HEK293 (cell line): ENCODE measurements around the gene ADAMTS17.
A peak's percentile ranks its signal among the peaks of the same experiment; 100 is the strongest.

Experiments
- CTCF ChIA-PET: fragments of 350-600 bp; formaldehyde crosslinking; extraction: SDS; loops from one replicate; lab custom pipeline; 2021; ENCODE audit warnings: antibody characterized with exemption; lab: Yijun Ruan, JAX
- POLR2A ChIA-PET: fragments of 300-600 bp; formaldehyde crosslinking; extraction: SDS; loops from one replicate; lab custom pipeline; 2020; ENCODE audit warnings: antibody characterized with exemption, inconsistent platforms; lab: Yijun Ruan, JAX
- H3K27ac ChIP-seq: fragments of 200-500 bp; sonication (Bioruptor generic); 2 replicates; pipeline ENCODE4 v1.5.1; 2014; ENCODE audit warnings: low read depth, low read length, control low read depth, inconsistent platforms; ENCODE audit errors: extremely low read depth
- H3K36me3 ChIP-seq, 2 experiments: fragments of 200-500 bp in 1 of 2; sonication (Bioruptor generic) in 1 of 2; 1 replicate in 1 of 2; 2 replicates in 1 of 2; pipeline ENCODE4 v1.5.1; 2014 to 2017; ENCODE audit warnings: inconsistent platforms in 2 of 2, low read length in 2 of 2; ENCODE audit not compliant: control insufficient read depth in 2 of 2, insufficient read depth in 1 of 2
- H3K4me1 ChIP-seq: fragments of 200-500 bp; sonication (Bioruptor generic); 2 replicates; pipeline ENCODE4 v1.5.1; 2014; ENCODE audit warnings: mild to moderate bottlenecking, low read length, inconsistent platforms; ENCODE audit not compliant: control insufficient read depth, insufficient read depth
- H3K4me3 ChIP-seq: 2 replicates; pipeline ENCODE4 v1.5.1; 2011; ENCODE audit warnings: low read depth, mild to moderate bottlenecking, control low read depth, low read length, moderate library complexity
- H3K9me3 ChIP-seq: fragments of 200-500 bp; sonication (Bioruptor generic); 2 replicates; pipeline ENCODE4 v1.5.1; 2014; ENCODE audit warnings: low read depth, low read length, inconsistent platforms; ENCODE audit not compliant: control insufficient read depth, insufficient read depth
- BCL11B ChIP-seq: fragments of 450-650 bp; formaldehyde crosslinking; IDR thresholded peaks from 2 replicates; pipeline ENCODE4 v1.5.1; 2016; ENCODE audit warnings: low read depth, missing biosample characterization, missing genetic modification characterization
- ELK4 ChIP-seq: IDR thresholded peaks from 2 replicates; pipeline ENCODE4 v1.6.1; 2011; ENCODE audit warnings: mild to moderate bottlenecking, low read depth, low read length, borderline replicate concordance
- GLIS1 ChIP-seq: fragments of 450-650 bp; formaldehyde crosslinking; IDR thresholded peaks from 2 replicates; pipeline ENCODE4 v1.5.1; 2016; ENCODE audit warnings: missing biosample characterization, missing genetic modification characterization
- SCRT1 ChIP-seq: fragments of 450-650 bp; formaldehyde crosslinking; IDR thresholded peaks from 2 replicates; pipeline ENCODE4 v1.5.1; 2016; ENCODE audit warnings: missing biosample characterization, missing genetic modification characterization, borderline replicate concordance
- ZFP41 ChIP-seq: fragments of 450-650 bp; formaldehyde crosslinking; IDR thresholded peaks from 2 replicates; pipeline ENCODE4 v1.5.1; 2016; ENCODE audit warnings: missing biosample characterization, missing genetic modification characterization, borderline replicate concordance
- ZIC2 ChIP-seq: fragments of 450-650 bp; formaldehyde crosslinking; IDR thresholded peaks from 2 replicates; pipeline ENCODE4 v1.5.1; 2016; ENCODE audit warnings: missing biosample characterization, missing genetic modification characterization
- ZNF10 ChIP-seq: fragments of 450-650 bp; formaldehyde crosslinking; IDR thresholded peaks from 2 replicates; pipeline ENCODE4 v1.5.1; 2017; ENCODE audit warnings: missing biosample characterization, missing genetic modification characterization
- ZNF133 ChIP-seq: fragments of 450-650 bp; formaldehyde crosslinking; IDR thresholded peaks from 2 replicates; pipeline ENCODE4 v1.5.1; 2016; ENCODE audit warnings: missing biosample characterization, missing genetic modification characterization
- ZNF138 ChIP-seq: fragments of 450-650 bp; formaldehyde crosslinking; IDR thresholded peaks from 2 replicates; pipeline ENCODE4 v1.5.1; 2016; ENCODE audit warnings: missing biosample characterization, missing genetic modification characterization, borderline replicate concordance
- ZNF174 ChIP-seq: fragments of 450-650 bp; formaldehyde crosslinking; IDR thresholded peaks from 2 replicates; pipeline ENCODE4 v1.5.0; 2017; ENCODE audit warnings: missing biosample characterization, mild to moderate bottlenecking, missing genetic modification characterization
- ZNF175 ChIP-seq: fragments of 450-650 bp; formaldehyde crosslinking; IDR thresholded peaks from 2 replicates; pipeline ENCODE4 v1.5.1; 2016; ENCODE audit warnings: missing biosample characterization, missing genetic modification characterization
- ZNF214 ChIP-seq: fragments of 450-650 bp; formaldehyde crosslinking; IDR thresholded peaks from 2 replicates; pipeline ENCODE4 v1.5.1; 2017; ENCODE audit warnings: missing biosample characterization, mild to moderate bottlenecking, missing genetic modification characterization, borderline replicate concordance
- ZNF433 ChIP-seq: fragments of 450-650 bp; formaldehyde crosslinking; IDR thresholded peaks from 2 replicates; pipeline ENCODE4 v1.5.1; 2016; ENCODE audit warnings: missing biosample characterization, missing genetic modification characterization, low read depth
- ZNF623 ChIP-seq: fragments of 450-650 bp; formaldehyde crosslinking; IDR thresholded peaks from 2 replicates; pipeline ENCODE4 v1.5.1; 2016; ENCODE audit warnings: missing biosample characterization, missing genetic modification characterization
- ZSCAN18 ChIP-seq: fragments of 450-650 bp; formaldehyde crosslinking; IDR thresholded peaks from 2 replicates; pipeline ENCODE4 v1.5.1; 2016; ENCODE audit warnings: missing biosample characterization, missing genetic modification characterization
- TF ChIP-seq, protein P1 (sequence below): fragments of 450-650 bp; formaldehyde crosslinking; IDR thresholded peaks from 2 replicates; pipeline ENCODE4 v1.5.1; 2016; ENCODE audit warnings: missing biosample characterization, missing genetic modification characterization
- TF ChIP-seq, protein P2 (sequence below): fragments of 450-650 bp; formaldehyde crosslinking; IDR thresholded peaks from 2 replicates; pipeline ENCODE4 v1.5.1; 2016; ENCODE audit warnings: missing biosample characterization, missing genetic modification characterization
- TF ChIP-seq, protein P3 (sequence below): fragments of 450-650 bp; formaldehyde crosslinking; IDR thresholded peaks from 2 replicates; pipeline ENCODE4 v1.5.1; 2016; ENCODE audit warnings: missing biosample characterization, missing genetic modification characterization

The ADAMTS17 gene

GRCh38 chr15:100334905-100335304 lies 6.9 kb downstream of the ADAMTS17 start:
- no peaks in the 10 kb centered on the region for H3K9me3 ChIP-seq
- peaks cover 0 to 4% of the 10 kb centered on the region in 2 experiments; a peak in 1 of 3 replicates for H3K36me3 ChIP-seq
- POLR2A ChIA-PET = no interaction called here
- no peaks in the 10 kb centered on the region; the same call in 1 of the 2 replicates for H3K4me1 ChIP-seq
- TF ChIP-seq ZIC2 (tag by site-specific recombination) (no peak), ZFP41 (tag by site-specific recombination) (no peak)
- TF ChIP-seq, protein P1, sequence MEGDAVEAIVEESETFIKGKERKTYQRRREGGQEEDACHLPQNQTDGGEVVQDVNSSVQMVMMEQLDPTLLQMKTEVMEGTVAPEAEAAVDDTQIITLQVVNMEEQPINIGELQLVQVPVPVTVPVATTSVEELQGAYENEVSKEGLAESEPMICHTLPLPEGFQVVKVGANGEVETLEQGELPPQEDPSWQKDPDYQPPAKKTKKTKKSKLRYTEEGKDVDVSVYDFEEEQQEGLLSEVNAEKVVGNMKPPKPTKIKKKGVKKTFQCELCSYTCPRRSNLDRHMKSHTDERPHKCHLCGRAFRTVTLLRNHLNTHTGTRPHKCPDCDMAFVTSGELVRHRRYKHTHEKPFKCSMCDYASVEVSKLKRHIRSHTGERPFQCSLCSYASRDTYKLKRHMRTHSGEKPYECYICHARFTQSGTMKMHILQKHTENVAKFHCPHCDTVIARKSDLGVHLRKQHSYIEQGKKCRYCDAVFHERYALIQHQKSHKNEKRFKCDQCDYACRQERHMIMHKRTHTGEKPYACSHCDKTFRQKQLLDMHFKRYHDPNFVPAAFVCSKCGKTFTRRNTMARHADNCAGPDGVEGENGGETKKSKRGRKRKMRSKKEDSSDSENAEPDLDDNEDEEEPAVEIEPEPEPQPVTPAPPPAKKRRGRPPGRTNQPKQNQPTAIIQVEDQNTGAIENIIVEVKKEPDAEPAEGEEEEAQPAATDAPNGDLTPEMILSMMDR (tag by site-specific recombination) = peak; percentile 11; the same call in 1 of the 2 replicates
- CTCF ChIA-PET = interaction anchor here (0.6 kb wide), 1 partner anchor 65 kb away, joined by 3 read pairs; no protein-coding TSS in a partner anchor
- H3K27ac ChIP-seq = no peak overlapping the region
- H3K4me3 ChIP-seq = no peak overlapping the region

DNA sequence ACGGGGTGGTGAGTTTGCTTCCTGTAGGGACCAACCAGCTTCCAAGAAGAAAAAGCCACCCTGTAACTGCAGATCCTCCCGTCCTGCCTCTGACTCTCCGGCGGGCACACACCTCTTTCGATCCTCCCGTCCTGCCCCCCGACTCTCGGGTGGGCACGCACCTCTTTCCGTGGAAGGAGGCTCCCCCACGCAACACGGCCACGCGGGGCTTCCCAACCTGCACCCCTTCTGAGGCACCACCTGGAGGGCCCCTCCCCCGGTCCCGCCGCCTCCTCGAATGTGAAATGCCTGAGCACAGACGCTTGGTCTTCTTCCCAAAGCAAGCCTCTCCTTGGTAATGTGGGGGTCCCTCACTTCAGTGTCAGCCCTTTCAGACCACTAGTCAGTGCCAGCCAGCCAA lies 7.3 kb downstream of the ADAMTS17 start:
- ChIA-PET CTCF (interaction anchor here (3.8 kb wide), 1 partner anchor 15 kb away, joined by 14 read pairs; no protein-coding TSS in a partner anchor), POLR2A (no interaction called here)
- no peaks in the 10 kb centered on the region for H3K4me1 ChIP-seq
- TF ChIP-seq, protein P2, sequence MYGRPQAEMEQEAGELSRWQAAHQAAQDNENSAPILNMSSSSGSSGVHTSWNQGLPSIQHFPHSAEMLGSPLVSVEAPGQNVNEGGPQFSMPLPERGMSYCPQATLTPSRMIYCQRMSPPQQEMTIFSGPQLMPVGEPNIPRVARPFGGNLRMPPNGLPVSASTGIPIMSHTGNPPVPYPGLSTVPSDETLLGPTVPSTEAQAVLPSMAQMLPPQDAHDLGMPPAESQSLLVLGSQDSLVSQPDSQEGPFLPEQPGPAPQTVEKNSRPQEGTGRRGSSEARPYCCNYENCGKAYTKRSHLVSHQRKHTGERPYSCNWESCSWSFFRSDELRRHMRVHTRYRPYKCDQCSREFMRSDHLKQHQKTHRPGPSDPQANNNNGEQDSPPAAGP (tag by site-specific recombination) = no peak
- TF ChIP-seq ZNF174 (tag by site-specific recombination) (no peak), ZFP41 (tag by site-specific recombination) (no peak), ZNF138 (tag by site-specific recombination) (no peak), ZNF175 (tag by site-specific recombination) (no peak), GLIS1 (no peak), ZNF133 (tag by site-specific recombination) (no peak), ZNF433 (tag by site-specific recombination) (no peak), ZNF10 (tag by site-specific recombination) (no peak), BCL11B (tag by site-specific recombination) (no peak), ZSCAN18 (tag by site-specific recombination) (no peak), ZNF623 (tag by site-specific recombination) (no peak), SCRT1 (tag by site-specific recombination) (no peak), ZNF214 (tag by site-specific recombination) (no peak), ELK4 (no peak)
- TF ChIP-seq, protein P3, sequence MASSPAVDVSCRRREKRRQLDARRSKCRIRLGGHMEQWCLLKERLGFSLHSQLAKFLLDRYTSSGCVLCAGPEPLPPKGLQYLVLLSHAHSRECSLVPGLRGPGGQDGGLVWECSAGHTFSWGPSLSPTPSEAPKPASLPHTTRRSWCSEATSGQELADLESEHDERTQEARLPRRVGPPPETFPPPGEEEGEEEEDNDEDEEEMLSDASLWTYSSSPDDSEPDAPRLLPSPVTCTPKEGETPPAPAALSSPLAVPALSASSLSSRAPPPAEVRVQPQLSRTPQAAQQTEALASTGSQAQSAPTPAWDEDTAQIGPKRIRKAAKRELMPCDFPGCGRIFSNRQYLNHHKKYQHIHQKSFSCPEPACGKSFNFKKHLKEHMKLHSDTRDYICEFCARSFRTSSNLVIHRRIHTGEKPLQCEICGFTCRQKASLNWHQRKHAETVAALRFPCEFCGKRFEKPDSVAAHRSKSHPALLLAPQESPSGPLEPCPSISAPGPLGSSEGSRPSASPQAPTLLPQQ (tag by site-specific recombination) = no peak
- H3K9me3 ChIP-seq = no peaks in the 10 kb centered on the region
- no peak overlapping the region for H3K27ac ChIP-seq
- H3K4me3 ChIP-seq = no peak overlapping the region
- peaks cover 0 to 4% of the 10 kb centered on the region in 2 experiments; a peak in 1 of 3 replicates for H3K36me3 ChIP-seq
